GM21619 (cell line): ENCODE data around the gene RAB11FIP3.

Experiments used
- ATAC-seq: cut with Tn5 transposase; IDR thresholded peaks from one replicate; pipeline ENCODE4 v1.9.1; 2021; ENCODE audit not compliant: unreplicated experiment

RAB11FIP3 gene

DNA sequence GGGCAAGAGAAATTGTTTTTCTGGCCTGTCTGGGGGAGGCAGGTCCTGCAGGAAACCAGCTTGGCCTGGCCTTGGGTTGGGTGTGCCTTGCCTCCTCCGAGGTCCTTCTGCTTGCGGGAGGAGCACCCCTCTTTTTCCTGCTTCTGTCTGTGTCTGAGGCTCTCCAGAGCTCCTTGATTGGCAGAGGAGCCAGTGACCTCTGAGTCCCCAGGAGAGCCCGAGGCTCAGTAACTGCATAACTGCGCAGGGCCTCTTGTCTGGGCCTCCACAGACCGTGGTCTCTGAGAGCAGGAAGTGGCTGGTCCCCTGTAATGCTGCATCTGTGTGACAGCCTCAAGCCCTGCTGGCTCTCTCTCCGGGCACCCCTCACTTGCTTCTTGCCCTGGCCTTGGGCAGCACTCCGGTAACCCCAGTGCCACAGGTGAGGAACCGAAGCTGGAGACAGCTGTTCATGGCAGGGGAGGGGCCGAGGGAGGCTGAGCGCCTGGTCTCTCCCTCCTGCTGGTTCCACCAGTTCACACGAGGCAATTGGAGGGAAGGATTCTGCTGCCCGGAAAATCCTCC lies 103.6 kb downstream of the RAB11FIP3 start:
- ATAC-seq, result no peak

DNA sequence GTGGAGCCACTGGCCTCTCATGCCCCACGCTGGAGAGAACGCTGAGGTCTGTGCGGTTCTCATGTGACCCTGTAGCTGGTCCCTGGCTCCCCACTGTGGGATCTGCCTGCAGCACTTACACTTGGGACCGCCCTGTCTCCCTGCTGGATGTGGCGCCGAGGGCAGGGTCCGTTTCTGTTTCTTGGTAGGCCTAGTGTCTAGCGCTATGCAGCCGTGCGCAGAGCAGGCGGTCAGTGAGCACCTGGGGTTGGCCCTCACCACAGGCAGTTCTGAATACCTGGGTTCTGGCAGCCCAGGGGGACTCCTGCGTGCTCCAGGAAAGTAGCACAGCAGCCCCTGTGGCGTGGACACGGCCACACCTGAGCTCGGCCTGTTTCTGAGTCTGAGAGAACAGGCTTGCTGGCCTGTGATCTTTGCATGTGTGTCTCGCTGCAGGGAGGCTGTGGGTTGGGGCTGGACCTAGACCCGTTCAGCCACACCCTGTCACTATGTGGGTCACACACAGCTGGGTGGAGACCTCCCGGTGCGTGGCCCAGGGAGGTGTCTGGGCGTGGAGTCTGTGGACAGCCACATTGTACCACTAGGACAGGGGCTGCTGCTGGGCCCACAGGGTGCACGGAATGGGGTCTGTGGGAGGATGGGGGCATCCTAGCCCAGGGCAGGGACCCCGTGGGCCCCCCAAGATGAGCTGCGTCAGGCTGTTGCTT lies 104.8 kb downstream of the RAB11FIP3 start:
- no peak for ATAC-seq

GRCh38 chr16:531494-532125 lies 106.2 kb downstream of the RAB11FIP3 start:
- ATAC-seq, result no peak

GRCh38 chr16:533391-534123 lies 108.1 kb downstream of the RAB11FIP3 start:
- no peak for ATAC-seq

GRCh38 chr16:534135-534534 lies 108.7 kb downstream of the RAB11FIP3 start:
- ATAC-seq, result no peak

DNA sequence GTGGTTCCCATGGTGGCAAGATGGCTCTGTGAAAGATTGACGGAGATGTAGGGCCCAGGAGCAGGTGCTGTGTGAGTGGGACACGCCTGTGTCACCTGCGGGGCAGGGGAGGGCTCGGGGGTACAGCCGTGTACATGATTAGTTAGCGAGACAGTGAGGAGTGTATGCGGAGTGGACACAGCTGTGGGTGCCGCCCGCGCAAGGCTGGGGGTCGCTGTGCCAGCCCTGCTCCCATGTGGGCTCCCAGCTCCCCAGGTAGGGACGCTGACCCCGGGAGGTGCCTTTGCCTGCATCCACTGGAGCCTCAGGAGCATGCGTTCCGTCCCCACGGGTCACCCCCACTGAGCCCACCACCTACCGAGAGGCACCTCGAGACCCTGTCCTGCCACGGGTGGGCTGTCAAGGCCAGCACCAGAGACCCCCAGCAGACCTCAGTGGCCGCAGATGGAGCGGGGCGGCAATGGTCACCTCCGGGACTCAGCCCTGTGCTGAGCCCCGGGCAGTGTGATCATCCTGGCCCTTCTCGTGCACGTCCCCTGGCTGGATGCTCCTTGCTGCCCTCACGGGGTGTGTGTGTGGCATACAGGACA lies 109.5 kb downstream of the RAB11FIP3 start:
- ATAC-seq, result no peak

- ATAC-seq, result no peak
Observed at GRCh38 chr16:535446-536405, 110.3 kb downstream of the RAB11FIP3 start.

DNA sequence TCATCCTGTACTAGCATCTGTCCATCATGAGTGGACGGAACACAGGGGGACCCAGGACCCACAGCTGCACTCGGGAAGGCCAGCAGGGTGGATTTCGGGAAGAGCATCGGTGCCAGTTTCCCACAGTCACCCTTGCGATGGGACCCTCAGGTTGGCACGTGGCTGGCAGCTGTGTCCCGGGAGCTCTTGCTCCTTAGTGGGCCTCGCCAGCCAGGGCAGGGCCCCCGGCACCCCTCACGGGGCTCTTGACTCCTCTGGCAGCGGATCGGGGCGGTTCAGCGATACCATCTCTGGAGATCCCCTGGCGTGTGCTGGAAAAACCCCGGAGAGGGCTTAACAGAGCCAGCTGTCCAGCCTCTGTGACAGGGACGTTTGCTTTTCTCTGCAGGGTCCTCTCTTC lies 111.3 kb downstream of the RAB11FIP3 start:
- no peak for ATAC-seq

DNA sequence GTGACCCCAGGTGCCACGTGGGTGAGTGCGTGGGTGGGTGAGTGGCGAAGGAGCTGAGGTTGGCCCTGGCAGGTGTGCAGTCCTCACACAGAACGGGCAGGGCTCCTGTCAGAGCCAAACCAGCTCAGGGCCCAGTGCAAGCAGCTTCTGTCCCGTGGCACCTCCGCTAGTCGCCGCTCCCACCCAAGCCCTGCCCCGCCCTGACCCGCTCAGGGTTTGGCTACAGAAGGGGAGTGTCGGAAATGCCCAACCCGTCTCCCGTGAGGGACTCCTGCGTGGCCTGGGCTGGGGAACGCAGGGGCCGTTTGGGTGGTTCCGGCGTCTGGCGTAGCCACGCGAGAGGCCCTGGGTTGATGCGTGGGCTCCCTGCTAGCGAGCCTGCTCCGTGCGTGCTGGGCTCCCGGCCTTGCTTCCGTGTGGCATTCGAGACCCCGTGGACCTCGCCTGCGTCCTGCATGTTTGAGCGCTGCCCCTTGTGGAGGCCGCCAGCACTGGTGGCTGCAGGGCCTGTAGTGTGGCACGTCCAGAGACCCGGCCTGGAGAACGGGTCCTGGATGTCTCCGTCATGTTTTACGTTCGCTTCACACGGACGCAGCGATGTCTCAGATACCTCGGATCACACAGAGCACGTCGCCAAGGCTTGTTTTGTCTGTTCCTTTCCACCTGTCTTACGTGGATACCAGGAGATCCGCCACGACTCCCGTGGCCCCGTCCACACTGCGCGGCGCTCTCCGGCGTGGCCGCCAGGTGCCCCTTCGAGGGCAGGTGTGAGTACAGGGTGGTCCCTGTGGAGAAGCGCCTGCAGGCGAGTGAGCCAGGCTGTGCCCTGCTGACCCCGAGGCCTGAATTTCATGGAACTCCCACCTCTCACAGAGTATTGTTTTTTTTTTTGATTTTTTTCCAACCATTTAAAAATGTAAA lies 112.2 kb downstream of the RAB11FIP3 start:
- ATAC-seq, result no peak

- ATAC-seq, result no peak
Observed at GRCh38 chr16:539901-540530, 114.6 kb downstream of the RAB11FIP3 start.

- no peak for ATAC-seq
Observed at GRCh38 chr16:540645-541340, 115.3 kb downstream of the RAB11FIP3 start.

DNA sequence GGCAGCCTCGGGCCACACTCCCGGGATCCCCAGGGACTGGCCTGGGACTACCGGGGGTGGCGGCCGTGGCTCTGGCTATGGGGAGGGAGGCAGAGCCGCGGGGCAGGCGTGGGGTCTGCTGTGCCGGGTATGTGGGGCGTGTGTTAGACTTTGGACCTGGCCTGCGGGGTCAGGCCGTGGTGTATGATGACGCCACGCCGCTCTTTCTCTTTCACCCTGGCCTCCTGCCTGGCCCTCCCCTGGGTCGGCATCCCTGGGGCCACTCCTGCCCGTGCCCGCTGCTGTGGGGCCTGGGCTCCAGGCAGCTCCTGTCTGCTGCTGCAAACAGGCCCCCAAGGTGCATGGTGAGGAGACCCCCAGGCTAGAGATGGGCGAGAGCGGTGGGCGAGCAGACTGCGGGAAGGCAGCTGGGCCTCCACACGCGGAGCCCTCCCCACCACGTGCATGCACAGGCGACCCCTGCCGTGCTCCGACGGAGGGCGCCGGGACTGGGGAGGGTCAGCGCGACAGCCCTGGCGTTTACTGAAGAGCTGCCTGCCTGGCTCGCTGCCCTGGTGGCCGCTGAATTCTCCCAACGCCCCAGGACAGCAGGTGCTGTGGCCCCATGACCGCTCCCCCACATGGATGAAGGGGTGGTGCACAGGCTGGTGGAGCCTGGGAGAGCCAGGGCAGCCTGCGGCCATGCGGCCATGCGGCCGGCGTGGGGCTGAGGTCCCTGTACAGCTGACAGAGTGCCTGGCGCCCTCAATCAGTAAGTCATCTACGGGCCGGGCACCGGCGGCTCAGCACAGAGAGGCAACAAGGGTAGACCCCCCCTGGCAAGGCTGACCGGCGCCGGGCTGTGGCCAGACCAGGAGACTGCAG lies 118.1 kb downstream of the RAB11FIP3 start:
- no peak for ATAC-seq

GRCh38 chr16:544517-544916 lies 119.1 kb downstream of the RAB11FIP3 start:
- no peak for ATAC-seq

DNA sequence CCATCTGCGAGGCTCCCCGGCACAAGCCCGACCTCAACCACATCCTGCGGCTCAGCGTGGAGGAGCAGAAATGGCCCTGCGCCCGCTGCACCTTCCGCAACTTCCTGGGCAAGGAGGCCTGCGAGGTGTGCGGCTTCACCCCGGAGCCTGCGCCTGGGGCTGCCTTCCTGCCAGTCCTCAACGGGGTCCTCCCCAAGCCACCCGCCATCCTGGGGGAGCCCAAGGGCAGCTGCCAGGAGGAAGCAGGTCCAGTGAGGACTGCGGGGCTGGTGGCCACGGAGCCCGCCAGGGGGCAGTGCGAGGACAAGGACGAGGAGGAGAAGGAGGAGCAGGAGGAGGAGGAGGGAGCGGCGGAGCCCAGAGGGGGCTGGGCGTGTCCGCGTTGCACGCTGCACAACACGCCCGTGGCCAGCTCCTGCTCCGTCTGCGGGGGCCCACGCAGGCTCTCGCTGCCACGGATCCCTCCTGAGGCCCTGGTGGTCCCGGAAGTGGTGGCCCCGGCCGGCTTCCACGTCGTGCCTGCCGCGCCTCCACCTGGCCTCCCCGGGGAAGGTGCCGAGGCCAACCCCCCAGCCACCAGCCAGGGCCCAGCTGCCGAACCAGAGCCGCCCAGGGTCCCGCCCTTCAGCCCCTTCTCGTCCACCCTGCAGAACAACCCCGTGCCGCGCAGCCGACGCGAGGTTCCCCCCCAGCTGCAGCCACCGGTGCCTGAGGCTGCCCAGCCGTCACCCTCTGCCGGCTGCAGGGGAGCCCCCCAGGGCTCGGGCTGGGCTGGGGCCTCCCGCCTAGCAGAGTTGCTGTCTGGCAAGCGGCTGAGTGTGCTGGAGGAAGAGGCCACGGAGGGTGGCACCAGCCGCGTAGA lies 121.7 kb downstream of the RAB11FIP3 start:
- no peak for ATAC-seq

- ATAC-seq, result no peak
Observed at GRCh38 chr16:548586-548985, 123.1 kb downstream of the RAB11FIP3 start.

GRCh38 chr16:549544-550263 lies 124.3 kb downstream of the RAB11FIP3 start:
- ATAC-seq, result no peak
